Ishikawa (cell line): Measurements from ENCODE around the gene MDM4.
"Not testable (repeated sequence)": the region's sequence is repeated elsewhere in the genome, so short reads cannot be mapped to it uniquely, and the experiment has no call there.

ENCODE experiments used
- CEBPB ChIP-seq: IDR thresholded peaks from 2 replicates; pipeline ENCODE4 v1.6.1; 2012
- EP300 ChIP-seq: IDR thresholded peaks from 2 replicates; pipeline ENCODE4 v1.6.1; 2012; ENCODE audit warnings: borderline replicate concordance
- RAD21 ChIP-seq: IDR thresholded peaks from 2 replicates; pipeline ENCODE4 v1.6.1; 2012; ENCODE audit warnings: low read depth
- TEAD4 ChIP-seq: IDR thresholded peaks from 2 replicates; pipeline ENCODE4 v1.6.1; 2012
- ZBTB7A ChIP-seq: IDR thresholded peaks from 2 replicates; pipeline ENCODE4 v1.6.1; 2012; ENCODE audit warnings: low read depth

DNA sequence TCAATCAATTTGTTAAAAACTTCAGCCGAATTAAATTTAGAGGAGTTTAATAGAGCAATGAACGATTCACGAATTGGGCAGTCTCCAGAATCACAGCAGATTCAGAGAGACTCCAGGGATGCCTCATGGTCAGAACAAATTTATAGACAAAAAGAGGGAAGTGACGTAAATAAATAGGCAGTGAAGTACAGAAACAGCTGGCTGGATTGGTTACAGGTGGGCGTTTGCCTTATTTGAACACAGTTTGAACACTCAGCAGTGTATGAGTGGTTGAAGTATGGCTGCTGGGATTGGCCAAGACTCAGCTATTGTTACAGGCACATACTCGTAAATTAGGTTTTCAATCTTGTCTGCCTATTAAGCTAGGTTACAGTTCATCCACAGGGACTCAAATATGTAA is 43.8 kb downstream of the MDM4 start:
- TF ChIP-seq CEBPB, EP300, RAD21, ZBTB7A, TEAD4: not testable (repeated sequence)
